ENCODE data around the gene KRT86. TPM values are rescaled to one million over a fixed set of nuclear protein-coding genes. Genes with fewer than 3 reads are reported as not detected.

The KRT86 gene
- total and polyA plus RNA-seq, 5 donors, result not detected

GRCh38 chr12:52262286-52262685 is 12.2 kb upstream of the KRT86 start:
- Histone ChIP-seq H3K4me1 (ENCODE audit: control insufficient read depth, insufficient read depth, low read length) (no peaks in the 10 kb centered on the region), H3K4me3 (ENCODE audit: low read length) (no peak overlapping the region), H3K9me3 (ENCODE audit: control insufficient read depth, low read length) (peaks cover 2% of the 10 kb centered on the region), H3K27me3 (ENCODE audit: control insufficient read depth, insufficient read depth) (no peaks in the 10 kb centered on the region), H3K27ac (ENCODE audit: low read length) (no peak overlapping the region)
- DNase-seq (no peak), ATAC-seq (no peak)
- 91% methylated on average over 3 of the region's 3 CpGs for WGBS
- intact Hi-C loops (cut with DNase I), result no loop called here

GRCh38 chr12:52263761-52264434 is 10.5 kb upstream of the KRT86 start:
- DNase-seq (no peak), ATAC-seq (no peak)
- WGBS, result 82% methylated on average over 7 of the region's 7 CpGs
- Histone ChIP-seq H3K4me1 (ENCODE audit: control insufficient read depth, insufficient read depth, low read length) (no peaks in the 10 kb centered on the region), H3K27me3 (ENCODE audit: control insufficient read depth, insufficient read depth) (no peaks in the 10 kb centered on the region), H3K4me3 (ENCODE audit: low read length) (no peak overlapping the region), H3K27ac (ENCODE audit: low read length) (no peak overlapping the region), H3K9me3 (ENCODE audit: control insufficient read depth, low read length) (peaks cover 2% of the 10 kb centered on the region)
- intact Hi-C loops (cut with DNase I), result no loop called here

GRCh38 chr12:52264435-52264825 is 10.0 kb upstream of the KRT86 start:
- H3K9me3 ChIP-seq (ENCODE audit: control insufficient read depth, low read length), result peaks cover under 1% of the 10 kb centered on the region
- ATAC-seq (no peak), DNase-seq (no peak)
- H3K27me3 ChIP-seq (ENCODE audit: control insufficient read depth, insufficient read depth), result no peaks in the 10 kb centered on the region
- H3K4me3 ChIP-seq (ENCODE audit: low read length), result no peak overlapping the region
- H3K4me1 ChIP-seq (ENCODE audit: control insufficient read depth, insufficient read depth, low read length), result no peaks in the 10 kb centered on the region
- no peak overlapping the region for H3K27ac ChIP-seq (ENCODE audit: low read length)
- intact Hi-C loops (cut with DNase I), result no loop called here
- 61% methylated on average over 2 of the region's 2 CpGs for WGBS

- ATAC-seq (peak in 1 of 2 donors; percentile 18), DNase-seq (peak in 1 of 3 donors; percentile 30)
- H3K27me3 ChIP-seq (ENCODE audit: control insufficient read depth, insufficient read depth), result no peaks in the 10 kb centered on the region
- WGBS, result 76% methylated on average over 2 of the region's 2 CpGs
- H3K27ac ChIP-seq (ENCODE audit: low read length), result no peak overlapping the region
- H3K4me1 ChIP-seq (ENCODE audit: control insufficient read depth, insufficient read depth, low read length), result no peaks in the 10 kb centered on the region
- no peak overlapping the region for H3K4me3 ChIP-seq (ENCODE audit: low read length)
- intact Hi-C loops (cut with DNase I), result no loop called here
- H3K9me3 ChIP-seq (ENCODE audit: control insufficient read depth, low read length), result no peaks in the 10 kb centered on the region
Observed at GRCh38 chr12:52266514-52266913, 7.9 kb upstream of the KRT86 start.

GRCh38 chr12:52267266-52267665 is 7.2 kb upstream of the KRT86 start:
- WGBS, result 98% methylated on average over 3 of the region's 3 CpGs
- ATAC-seq, result peak in 1 of 2 donors; percentile 13
- H3K4me3 ChIP-seq (ENCODE audit: low read length), result no peak overlapping the region
- no peaks in the 10 kb centered on the region for H3K4me1 ChIP-seq (ENCODE audit: control insufficient read depth, insufficient read depth, low read length)
- no peak overlapping the region for H3K27ac ChIP-seq (ENCODE audit: low read length)
- no peaks in the 10 kb centered on the region for H3K9me3 ChIP-seq (ENCODE audit: control insufficient read depth, low read length)
- no peak for DNase-seq
- intact Hi-C loops (cut with DNase I), result no loop called here
- no peaks in the 10 kb centered on the region for H3K27me3 ChIP-seq (ENCODE audit: control insufficient read depth, insufficient read depth)

GRCh38 chr12:52267699-52268098 is 6.7 kb upstream of the KRT86 start:
- DNase-seq (no peak), ATAC-seq (no peak)
- no peaks in the 10 kb centered on the region for H3K4me1 ChIP-seq (ENCODE audit: control insufficient read depth, insufficient read depth, low read length)
- WGBS, result 84% methylated on average over 3 of the region's 3 CpGs
- H3K4me3 ChIP-seq (ENCODE audit: low read length), result no peak overlapping the region
- intact Hi-C loops (cut with DNase I), result no loop called here
- H3K9me3 ChIP-seq (ENCODE audit: control insufficient read depth, low read length), result no peaks in the 10 kb centered on the region
- no peaks in the 10 kb centered on the region for H3K27me3 ChIP-seq (ENCODE audit: control insufficient read depth, insufficient read depth)
- H3K27ac ChIP-seq (ENCODE audit: low read length), result no peak overlapping the region

- ATAC-seq (peak in 1 of 2 donors; percentile 18), DNase-seq (no peak)
- no peaks in the 10 kb centered on the region for H3K9me3 ChIP-seq (ENCODE audit: control insufficient read depth, low read length)
- H3K4me3 ChIP-seq (ENCODE audit: low read length), result no peak overlapping the region
- H3K27ac ChIP-seq (ENCODE audit: low read length), result no peak overlapping the region
- WGBS, result 74% methylated on average over 2 of the region's 2 CpGs
- no peaks in the 10 kb centered on the region for H3K4me1 ChIP-seq (ENCODE audit: control insufficient read depth, insufficient read depth, low read length)
- intact Hi-C loops (cut with DNase I), result no loop called here
- H3K27me3 ChIP-seq (ENCODE audit: control insufficient read depth, insufficient read depth), result no peaks in the 10 kb centered on the region
Observed at GRCh38 chr12:52268212-52268611, 6.2 kb upstream of the KRT86 start.

GRCh38 chr12:52270541-52271070 is 3.8 kb upstream of the KRT86 start:
- Histone ChIP-seq H3K27me3 (ENCODE audit: control insufficient read depth, insufficient read depth) (no peaks in the 10 kb centered on the region), H3K4me1 (ENCODE audit: control insufficient read depth, insufficient read depth, low read length) (no peaks in the 10 kb centered on the region), H3K9me3 (ENCODE audit: control insufficient read depth, low read length) (no peaks in the 10 kb centered on the region), H3K27ac (ENCODE audit: low read length) (no peak overlapping the region), H3K4me3 (ENCODE audit: low read length) (no peak overlapping the region)
- WGBS, result 78% methylated on average over 6 of the region's 6 CpGs
- ATAC-seq (no peak), DNase-seq (no peak)
- intact Hi-C loops (cut with DNase I), result no loop called here

- ATAC-seq (no peak), DNase-seq (no peak)
- H3K4me3 ChIP-seq (ENCODE audit: low read length), result no peak overlapping the region
- 76% methylated on average over 1 of the region's 1 CpG for WGBS
- H3K4me1 ChIP-seq (ENCODE audit: control insufficient read depth, insufficient read depth, low read length), result no peaks in the 10 kb centered on the region
- intact Hi-C loops (cut with DNase I), result no loop called here
- no peak overlapping the region for H3K27ac ChIP-seq (ENCODE audit: low read length)
- no peaks in the 10 kb centered on the region for H3K27me3 ChIP-seq (ENCODE audit: control insufficient read depth, insufficient read depth)
- H3K9me3 ChIP-seq (ENCODE audit: control insufficient read depth, low read length), result no peaks in the 10 kb centered on the region
Observed at GRCh38 chr12:52271158-52271557, 3.3 kb upstream of the KRT86 start.

- DNase-seq (no peak), ATAC-seq (no peak)
- H3K27me3 ChIP-seq (ENCODE audit: control insufficient read depth, insufficient read depth), result no peaks in the 10 kb centered on the region
- no peaks in the 10 kb centered on the region for H3K9me3 ChIP-seq (ENCODE audit: control insufficient read depth, low read length)
- no peak overlapping the region for H3K27ac ChIP-seq (ENCODE audit: low read length)
- intact Hi-C loops (cut with DNase I), result loop anchor here in 1 of 4 donors (5.0 kb wide), 1 partner anchor 118 kb away; no protein-coding TSS in a partner anchor
- no peaks in the 10 kb centered on the region for H3K4me1 ChIP-seq (ENCODE audit: control insufficient read depth, insufficient read depth, low read length)
- H3K4me3 ChIP-seq (ENCODE audit: low read length), result no peak overlapping the region
- WGBS, result 75% methylated on average over 3 of the region's 3 CpGs
Observed at GRCh38 chr12:52275686-52276085, 1.2 kb downstream of the KRT86 start.

GRCh38 chr12:52277486-52278245 is 3.2 kb downstream of the KRT86 start:
- H3K9me3 ChIP-seq (ENCODE audit: control insufficient read depth, low read length), result no peaks in the 10 kb centered on the region
- intact Hi-C loops (cut with DNase I), result loop anchor here in 2 of 4 donors (2.0 to 5.0 kb wide), 2 partner anchors 120 to 121 kb away; no protein-coding TSS in a partner anchor
- H3K4me1 ChIP-seq (ENCODE audit: control insufficient read depth, insufficient read depth, low read length), result no peaks in the 10 kb centered on the region
- H3K4me3 ChIP-seq (ENCODE audit: low read length), result no peak overlapping the region
- WGBS, result 85% methylated on average over 9 of the region's 9 CpGs
- DNase-seq (no peak), ATAC-seq (no peak)
- no peak overlapping the region for H3K27ac ChIP-seq (ENCODE audit: low read length)
- H3K27me3 ChIP-seq (ENCODE audit: control insufficient read depth, insufficient read depth), result no peaks in the 10 kb centered on the region
